Measurements from ENCODE around the gene COMMD3.
"Not testable (repeated sequence)": the region's sequence is repeated elsewhere in the genome, so short reads cannot be mapped to it uniquely, and the experiment has no call there.

The COMMD3 gene

GRCh38 chr10:22338185-22338900 is 22.2 kb downstream of the COMMD3 start:
- DNase-seq (ENCODE audit: low read depth in 1 of 2, low spot score in 1 of 2): no peak

- no peak for DNase-seq (ENCODE audit: low read depth in 1 of 2, low spot score in 1 of 2)
Observed at GRCh38 chr10:22338931-22339330, 22.7 kb downstream of the COMMD3 start.

GRCh38 chr10:22339761-22340328 is 23.7 kb downstream of the COMMD3 start:
- DNase-seq (ENCODE audit: low read depth in 1 of 2, low spot score in 1 of 2): no peak

GRCh38 chr10:22340329-22341189 is 24.4 kb downstream of the COMMD3 start:
- peak in 1 of 2 donors; percentile 46 for DNase-seq (ENCODE audit: low read depth in 1 of 2, low spot score in 1 of 2)

GRCh38 chr10:22341190-22341925 is 25.2 kb downstream of the COMMD3 start:
- DNase-seq (ENCODE audit: low read depth in 1 of 2, low spot score in 1 of 2): no peak

GRCh38 chr10:22341926-22342196 is 25.7 kb downstream of the COMMD3 start:
- no peak for DNase-seq (ENCODE audit: low read depth in 1 of 2, low spot score in 1 of 2)

GRCh38 chr10:22342421-22342820 is 26.2 kb downstream of the COMMD3 start:
- DNase-seq (ENCODE audit: low read depth in 1 of 2, low spot score in 1 of 2): no peak

- no peak for DNase-seq (ENCODE audit: low read depth in 1 of 2, low spot score in 1 of 2)
Observed at GRCh38 chr10:22343731-22344130, 27.5 kb downstream of the COMMD3 start.

GRCh38 chr10:22344249-22344648 is 28.1 kb downstream of the COMMD3 start:
- no peak for DNase-seq (ENCODE audit: low read depth in 1 of 2, low spot score in 1 of 2)

- no peak for DNase-seq (ENCODE audit: low read depth in 1 of 2, low spot score in 1 of 2)
Observed at GRCh38 chr10:22344781-22345300, 28.7 kb downstream of the COMMD3 start.

GRCh38 chr10:22345301-22346095 is 29.3 kb downstream of the COMMD3 start, which contains the start of gene SPAG6:
TSS of gene SPAG6 (plus strand) at chr10:22345496. CDS start at chr10:22345612, 116 bp downstream.
- DNase-seq (ENCODE audit: low read depth in 1 of 2, low spot score in 1 of 2): no peak

- DNase-seq (ENCODE audit: low read depth in 1 of 2, low spot score in 1 of 2): no peak
Observed at GRCh38 chr10:22346096-22346661, 30.0 kb downstream of the COMMD3 start.

- no peak for DNase-seq (ENCODE audit: low read depth in 1 of 2, low spot score in 1 of 2)
Observed at GRCh38 chr10:22349755-22350154, 33.6 kb downstream of the COMMD3 start.

- DNase-seq (ENCODE audit: low read depth in 1 of 2, low spot score in 1 of 2): no peak
Observed at GRCh38 chr10:22351131-22351703, 35.0 kb downstream of the COMMD3 start.

GRCh38 chr10:22356324-22356873 is 40.2 kb downstream of the COMMD3 start:
- DNase-seq (ENCODE audit: low read depth in 1 of 2, low spot score in 1 of 2): no peak

GRCh38 chr10:22357770-22358169 is 41.6 kb downstream of the COMMD3 start:
- DNase-seq (ENCODE audit: low read depth in 1 of 2, low spot score in 1 of 2): not testable (repeated sequence)

GRCh38 chr10:22363305-22363704 is 47.1 kb downstream of the COMMD3 start:
- DNase-seq (ENCODE audit: low read depth in 1 of 2, low spot score in 1 of 2): no peak

GRCh38 chr10:22364407-22365140 is 48.4 kb downstream of the COMMD3 start:
- DNase-seq (ENCODE audit: low read depth in 1 of 2, low spot score in 1 of 2): no peak

GRCh38 chr10:22365233-22365632 is 49.0 kb downstream of the COMMD3 start:
- no peak for DNase-seq (ENCODE audit: low read depth in 1 of 2, low spot score in 1 of 2)

Data from stimulated activated CD4-positive, alpha-beta T cell treated with anti-CD3 and anti-CD28 coated beads, Interleukin-15, amount 100 ng/mL, for 1 hour (primary cell).